Neuronal stem cell (in vitro differentiated cells): ENCODE results near the gene BAX.
A peak's percentile ranks its signal among the peaks of the same experiment; 100 is the strongest.

Source experiments
- DNase-seq: peaks from one replicate; pipeline ENCODE4 v3.0.0-alpha.2; 2013; ENCODE audit warnings: low spot score
- H2AFZ ChIP-seq: one replicate; pipeline ENCODE4 v1.6.1; 2013; ENCODE audit warnings: mild to moderate bottlenecking, low read length, inconsistent platforms
- H2AK5ac ChIP-seq: 2 replicates; pipeline ENCODE4 v1.6.1; 2013; ENCODE audit warnings: low read depth, mild to moderate bottlenecking, inconsistent platforms, low read length, moderate library complexity, mixed read lengths
- H2BK120ac ChIP-seq: 2 replicates; pipeline ENCODE4 v1.6.1; 2013; ENCODE audit warnings: low read depth, mild to moderate bottlenecking, inconsistent platforms, low read length, moderate library complexity, mixed read lengths
- H2BK12ac ChIP-seq: one replicate; pipeline ENCODE4 v1.6.1; 2013; ENCODE audit warnings: low read length, inconsistent platforms
- H2BK15ac ChIP-seq: 2 replicates; pipeline ENCODE4 v1.6.1; 2013; ENCODE audit warnings: mild to moderate bottlenecking, low read length, inconsistent platforms, mixed read lengths
- H2BK5ac ChIP-seq: one replicate; pipeline ENCODE4 v1.6.1; 2013; ENCODE audit warnings: inconsistent platforms, mild to moderate bottlenecking, low read length, moderate library complexity
- H3K14ac ChIP-seq: one replicate; pipeline ENCODE4 v1.6.1; 2013; ENCODE audit warnings: low read length, inconsistent platforms
- H3K18ac ChIP-seq: 2 replicates; pipeline ENCODE4 v1.6.1; 2013; ENCODE audit warnings: low read length, inconsistent platforms
- H3K23ac ChIP-seq: 2 replicates; pipeline ENCODE4 v1.6.1; 2013; ENCODE audit warnings: low read depth, mild to moderate bottlenecking, mixed read lengths, low read length, inconsistent platforms; ENCODE audit not compliant: poor library complexity
- H3K27ac ChIP-seq: replicated peaks from 3 replicates; pipeline ENCODE4 v1.5.1; 2013; ENCODE audit warnings: low read length, inconsistent platforms
- H3K27me3 ChIP-seq, 3 experiments: 2 replicates each; pipeline ENCODE4 v1.6.1; 2013; ENCODE audit warnings: low read length in 3 of 3, mild to moderate bottlenecking in 2 of 3, inconsistent platforms in 1 of 3, low read depth in 1 of 3, mixed read lengths in 1 of 3, moderate library complexity in 1 of 3; ENCODE audit not compliant: control insufficient read depth in 3 of 3, insufficient read depth in 3 of 3
- H3K36me3 ChIP-seq, 2 donors: replicated peaks in 1 of 2; 2 replicates each; pipeline ENCODE4 v1.6.1; 2013; ENCODE audit warnings: low read length in 2 of 2; ENCODE audit not compliant: control insufficient read depth in 2 of 2, insufficient read depth in 2 of 2
- H3K4ac ChIP-seq: 2 replicates; pipeline ENCODE4 v1.6.1; 2013; ENCODE audit warnings: inconsistent platforms, mild to moderate bottlenecking, low read length, moderate library complexity
- H3K4me1 ChIP-seq, 2 donors: 1 replicate in 1 of 2; 2 replicates in 1 of 2; pipeline ENCODE4 v1.6.1; 2013; ENCODE audit warnings: low read length in 2 of 2, low read depth in 1 of 2; ENCODE audit not compliant: control insufficient read depth in 2 of 2, insufficient read depth in 1 of 2
- H3K4me2 ChIP-seq: one replicate; pipeline ENCODE4 v1.6.1; 2013; ENCODE audit warnings: mild to moderate bottlenecking, low read length, inconsistent platforms; ENCODE audit not compliant: insufficient read depth, poor library complexity, severe bottlenecking
- H3K4me3 ChIP-seq, 2 donors: 2 replicates each; pipeline ENCODE4 v1.5.1; 2013; ENCODE audit warnings: low read length in 2 of 2, mild to moderate bottlenecking in 2 of 2, inconsistent platforms in 1 of 2, moderate library complexity in 1 of 2
- H3K79me1 ChIP-seq: one replicate; pipeline ENCODE4 v1.6.1; 2013; ENCODE audit warnings: low read depth, mild to moderate bottlenecking, inconsistent platforms, low read length, moderate library complexity
- H3K9ac ChIP-seq: one replicate; pipeline ENCODE4 v1.6.1; 2013; ENCODE audit warnings: mild to moderate bottlenecking, low read depth, low read length, inconsistent platforms; ENCODE audit not compliant: poor library complexity
- H3K9me3 ChIP-seq, 2 donors: replicated peaks in 1 of 2; 2 replicates each; pipeline versions ENCODE3 to v1.6.1; 2013; ENCODE audit warnings: low read length in 2 of 2, mild to moderate bottlenecking in 2 of 2, inconsistent platforms in 1 of 2, low read depth in 1 of 2, mixed read lengths in 1 of 2, moderate library complexity in 1 of 2; ENCODE audit not compliant: control insufficient read depth in 2 of 2, insufficient read depth in 1 of 2
- H4K8ac ChIP-seq: one replicate; pipeline ENCODE4 v1.6.1; 2013; ENCODE audit warnings: low read depth, mild to moderate bottlenecking, inconsistent platforms, low read length, moderate library complexity
- H4K91ac ChIP-seq: one replicate; pipeline ENCODE4 v1.6.1; 2013; ENCODE audit warnings: low read length, low read depth, mild to moderate bottlenecking, inconsistent platforms; ENCODE audit not compliant: poor library complexity
- WGBS, 2 donors: extraction: QIAGEN DNeasy Blood & Tissue Kit; methylation state at CpG; one replicate each; pipeline ENCODE4 v1.1.7; 2013; ENCODE audit warnings: missing lambda C conversion rate in 2 of 2, mixed read lengths in 1 of 2; ENCODE audit not compliant: insufficient read length in 2 of 2, insufficient replicate concordance in 1 of 2; ENCODE audit errors: extremely low coverage in 2 of 2; 5-methylcytosine and 5-hydroxymethylcytosine counted together

The BAX gene

GRCh38 chr19:48999481-49000325, 45.0 kb downstream of the BAX start:
- no peak overlapping the region for H3K18ac ChIP-seq
- no peak overlapping the region for H2BK120ac ChIP-seq
- no peak overlapping the region for H2BK12ac ChIP-seq
- no peak overlapping the region for H2BK5ac ChIP-seq
- no peak overlapping the region for H2AK5ac ChIP-seq
- H3K9me3 ChIP-seq: no peaks in the 10 kb centered on the region
- no peak overlapping the region for H2BK15ac ChIP-seq
- H4K91ac ChIP-seq: no peak overlapping the region
- no peak overlapping the region for H3K4ac ChIP-seq
- H3K4me3 ChIP-seq: no peak overlapping the region
- H3K4me1 ChIP-seq: peaks cover 2 to 4% of the 10 kb centered on the region in 2 donors
- no peak overlapping the region for H3K27ac ChIP-seq
- H3K14ac ChIP-seq: no peak overlapping the region
- no peak overlapping the region for H2AFZ ChIP-seq
- H3K36me3 ChIP-seq: peaks cover 13 to 34% of the 10 kb centered on the region in 2 donors
- H3K23ac ChIP-seq: peak overlapping the region; percentile 8
- H3K9ac ChIP-seq: no peak overlapping the region
- no CpG with 5 or more reads among the region's 16 CpGs for WGBS, 2 donors
- peaks cover 2% of the 10 kb centered on the region for H3K79me1 ChIP-seq
- no peak overlapping the region for H4K8ac ChIP-seq
- H3K27me3 ChIP-seq: no peaks in the 10 kb centered on the region
- H3K4me2 ChIP-seq: no peak overlapping the region
- peak; percentile 65 for DNase-seq

- WGBS, 2 donors: no CpG with 5 or more reads among the region's 15 CpGs
- H3K9ac ChIP-seq: no peak overlapping the region
- H2AFZ ChIP-seq: no peak overlapping the region
- no peak overlapping the region for H2BK5ac ChIP-seq
- no peak overlapping the region for H4K91ac ChIP-seq
- H3K4me2 ChIP-seq: no peak overlapping the region
- H3K4ac ChIP-seq: no peak overlapping the region
- H3K9me3 ChIP-seq: no peaks in the 10 kb centered on the region
- no peak overlapping the region for H3K14ac ChIP-seq
- peaks cover 37 to 65% of the 10 kb centered on the region in 2 donors for H3K36me3 ChIP-seq
- H3K23ac ChIP-seq: no peak overlapping the region
- no peaks in the 10 kb centered on the region for H3K4me1 ChIP-seq
- H3K79me1 ChIP-seq: peaks cover 3% of the 10 kb centered on the region
- H3K27ac ChIP-seq: no peak overlapping the region
- H3K18ac ChIP-seq: no peak overlapping the region
- no peak overlapping the region for H2AK5ac ChIP-seq
- H3K4me3 ChIP-seq: no peak overlapping the region
- no peak overlapping the region for H2BK15ac ChIP-seq
- no peak overlapping the region for H4K8ac ChIP-seq
- H3K27me3 ChIP-seq: peaks cover 0 to 2% (median 0%) of the 10 kb centered on the region in 3 experiments
- no peak for DNase-seq
- no peak overlapping the region for H2BK12ac ChIP-seq
- no peak overlapping the region for H2BK120ac ChIP-seq
Measured at GRCh38 chr19:49004133-49004532, 49.5 kb downstream of the BAX start.

GRCh38 chr19:49004964-49005614, 50.4 kb downstream of the BAX start:
- Histone ChIP-seq H3K9ac (no peak overlapping the region), H3K36me3 (peaks cover 45 to 72% of the 10 kb centered on the region in 2 donors), H3K79me1 (peaks cover 3% of the 10 kb centered on the region), H3K23ac (no peak overlapping the region), H3K4me3 (no peak overlapping the region), H2AK5ac (no peak overlapping the region), H3K14ac (no peak overlapping the region), H2BK12ac (no peak overlapping the region), H4K91ac (no peak overlapping the region), H3K27me3 (peaks cover 0 to 2% (median 0%) of the 10 kb centered on the region in 3 experiments), H2BK5ac (no peak overlapping the region), H2AFZ (no peak overlapping the region), H3K4ac (no peak overlapping the region), H3K4me1 (no peaks in the 10 kb centered on the region), H2BK120ac (no peak overlapping the region), H3K4me2 (no peak overlapping the region), H4K8ac (no peak overlapping the region), H2BK15ac (no peak overlapping the region), H3K9me3 (no peaks in the 10 kb centered on the region), H3K27ac (no peak overlapping the region), H3K18ac (no peak overlapping the region)
- no CpG with 5 or more reads among the region's 7 CpGs for WGBS, 2 donors
- DNase-seq: no peak

- Histone ChIP-seq H2AFZ (no peak overlapping the region), H3K27ac (no peak overlapping the region), H3K4me2 (no peak overlapping the region), H3K4me1 (no peaks in the 10 kb centered on the region), H3K4ac (no peak overlapping the region), H3K27me3 (peaks cover 0 to 2% (median 0%) of the 10 kb centered on the region in 3 experiments), H2AK5ac (no peak overlapping the region), H3K79me1 (peaks cover 5% of the 10 kb centered on the region), H4K8ac (no peak overlapping the region), H3K23ac (no peak overlapping the region), H3K36me3 (peaks cover 56 to 83% of the 10 kb centered on the region in 2 donors), H2BK120ac (no peak overlapping the region), H3K14ac (no peak overlapping the region), H2BK12ac (no peak overlapping the region), H3K9ac (no peak overlapping the region), H4K91ac (no peak overlapping the region), H3K4me3 (no peak overlapping the region), H3K9me3 (no peaks in the 10 kb centered on the region), H3K18ac (peak overlapping the region; percentile 38), H2BK5ac (no peak overlapping the region), H2BK15ac (no peak overlapping the region)
- DNase-seq: no peak
- WGBS, 2 donors: no CpG with 5 or more reads among the region's 22 CpGs
Measured at GRCh38 chr19:49006905-49007304, 52.2 kb downstream of the BAX start.
